MCF 10A (cell line): ENCODE results near the gene TRIM34. TPM values are rescaled to one million over a fixed set of nuclear protein-coding genes. Genes with fewer than 3 reads are reported as not detected.
A peak's percentile ranks its signal among the peaks of the same experiment; 100 is the strongest.
"Not testable (repeated sequence)": the region's sequence is repeated elsewhere in the genome, so short reads cannot be mapped to it uniquely, and the experiment has no call there.

Source experiments
- BruUV-seq: library from RNA; stranded (reverse); fragments of 400-500 nt; replicated peaks from 2 replicates; lab custom pipeline; 2021; lab: Mats Ljungman, UMichigan
- CTCF ChIA-PET: fragments of 300-600 bp; sonication (Branson Sonifier 250); formaldehyde crosslinking; extraction: SDS; loops from one replicate; lab custom pipeline; 2021; ENCODE audit warnings: antibody characterized with exemption, inconsistent platforms; lab: Yijun Ruan, JAX
- POLR2A ChIA-PET: fragments of 300-600, 350-650 bp; sonication (Branson Sonifier 250); formaldehyde crosslinking; extraction: SDS; loops from one replicate; lab custom pipeline; 2020; ENCODE audit warnings: antibody characterized with exemption, inconsistent platforms; lab: Yijun Ruan, JAX
- DNase-seq: peaks from one replicate; pipeline ENCODE4 v3.0.0-alpha.2; 2018; ENCODE audit not compliant: unreplicated experiment
- H3K27ac Mint-ChIP-seq: one replicate; pipeline ENCODE4 v1.8.0; 2022; ENCODE audit warnings: mild to moderate bottlenecking, low read depth, mixed read lengths; ENCODE audit not compliant: unreplicated experiment
- H3K27me3 Mint-ChIP-seq: one replicate; pipeline ENCODE4 v1.8.0; 2022; ENCODE audit warnings: mixed read lengths; ENCODE audit not compliant: insufficient read depth, unreplicated experiment
- H3K36me3 Mint-ChIP-seq: one replicate; pipeline ENCODE4 v1.8.0; 2022; ENCODE audit warnings: mild to moderate bottlenecking, moderate library complexity, mixed read lengths; ENCODE audit not compliant: insufficient read depth, unreplicated experiment
- H3K4me1 Mint-ChIP-seq: one replicate; pipeline ENCODE4 v1.8.0; 2022; ENCODE audit warnings: mixed read lengths; ENCODE audit not compliant: insufficient read depth, unreplicated experiment
- H3K4me3 Mint-ChIP-seq: one replicate; pipeline ENCODE4 v1.8.0; 2022; ENCODE audit warnings: mild to moderate bottlenecking, moderate library complexity, mixed read lengths; ENCODE audit not compliant: unreplicated experiment
- H3K9me3 Mint-ChIP-seq: one replicate; pipeline ENCODE4 v1.8.0; 2022; ENCODE audit warnings: mixed read lengths; ENCODE audit not compliant: unreplicated experiment
- intact Hi-C: fragments of 100-400 bp; cut with micrococcal nuclease; formaldehyde crosslinking; loops from 2 replicates; pipeline ENCODE4 v1.14.1; 2022
- total RNA-seq: library from RNA; stranded (reverse); gene quantifications from 2 replicates; pipeline ENCODE4 v1.2.3, GENCODE V29; 2022
- TF ChIP-seq, protein P1 (sequence below): fragments of 200-600 bp; IDR thresholded peaks from one replicate; pipeline ENCODE4 v1.8.0; 2022; ENCODE audit warnings: antibody characterized with exemption, mild to moderate bottlenecking; ENCODE audit not compliant: unreplicated experiment

TRIM34 gene
- total RNA-seq, 1 experiment from 2014 or later: 0.96 TPM

DNA sequence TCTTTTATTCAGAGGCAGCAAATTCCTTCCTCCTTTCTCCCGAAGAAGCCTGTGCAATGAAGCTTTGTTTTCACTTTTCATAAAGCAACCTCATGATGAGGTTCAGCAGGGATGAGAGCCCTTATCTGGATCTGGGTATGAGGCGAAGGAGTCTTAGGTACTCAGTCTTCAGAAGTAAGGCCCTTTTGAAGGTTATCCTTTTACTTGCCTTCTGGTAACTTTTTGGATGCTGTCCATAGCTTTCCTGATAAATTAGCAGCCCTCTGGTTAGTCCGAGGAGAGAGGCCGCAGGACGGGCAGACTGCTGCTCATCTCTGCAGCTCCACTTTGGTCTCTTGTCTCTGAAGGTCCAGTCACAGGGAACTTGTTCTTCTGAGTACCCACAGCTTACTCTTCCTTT lies 65.9 kb downstream of the TRIM34 start:
- peaks cover 41% of the 10 kb centered on the region for H3K4me1 Mint-ChIP-seq
- ChIA-PET CTCF (interaction anchor here (0.6 to 1.6 kb wide), 6 partner anchors 10 to 1880 kb away, joined by 3 to 6 read pairs (median 4); no protein-coding TSS in a partner anchor), POLR2A (interaction anchor here (0.7 to 3.0 kb wide), 13 partner anchors 9 to 791 kb away, joined by 3 to 12 read pairs (median 4); partner anchors contain the start of genes ARFIP2, FHIP1B, TIMM10B and TRIM34)
- H3K27me3 Mint-ChIP-seq: no peaks in the 10 kb centered on the region
- intact Hi-C loops: no loop called here
- BruUV-seq: no TSS peak
- H3K4me3 Mint-ChIP-seq: peak overlapping the region; percentile 77
- peaks cover 14% of the 10 kb centered on the region for H3K36me3 Mint-ChIP-seq
- peak overlapping the region; percentile 89 for H3K27ac Mint-ChIP-seq
- DNase-seq: no peak
- TF ChIP-seq, protein P1, sequence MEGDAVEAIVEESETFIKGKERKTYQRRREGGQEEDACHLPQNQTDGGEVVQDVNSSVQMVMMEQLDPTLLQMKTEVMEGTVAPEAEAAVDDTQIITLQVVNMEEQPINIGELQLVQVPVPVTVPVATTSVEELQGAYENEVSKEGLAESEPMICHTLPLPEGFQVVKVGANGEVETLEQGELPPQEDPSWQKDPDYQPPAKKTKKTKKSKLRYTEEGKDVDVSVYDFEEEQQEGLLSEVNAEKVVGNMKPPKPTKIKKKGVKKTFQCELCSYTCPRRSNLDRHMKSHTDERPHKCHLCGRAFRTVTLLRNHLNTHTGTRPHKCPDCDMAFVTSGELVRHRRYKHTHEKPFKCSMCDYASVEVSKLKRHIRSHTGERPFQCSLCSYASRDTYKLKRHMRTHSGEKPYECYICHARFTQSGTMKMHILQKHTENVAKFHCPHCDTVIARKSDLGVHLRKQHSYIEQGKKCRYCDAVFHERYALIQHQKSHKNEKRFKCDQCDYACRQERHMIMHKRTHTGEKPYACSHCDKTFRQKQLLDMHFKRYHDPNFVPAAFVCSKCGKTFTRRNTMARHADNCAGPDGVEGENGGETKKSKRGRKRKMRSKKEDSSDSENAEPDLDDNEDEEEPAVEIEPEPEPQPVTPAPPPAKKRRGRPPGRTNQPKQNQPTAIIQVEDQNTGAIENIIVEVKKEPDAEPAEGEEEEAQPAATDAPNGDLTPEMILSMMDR: no peak
- no peaks in the 10 kb centered on the region for H3K9me3 Mint-ChIP-seq

DNA sequence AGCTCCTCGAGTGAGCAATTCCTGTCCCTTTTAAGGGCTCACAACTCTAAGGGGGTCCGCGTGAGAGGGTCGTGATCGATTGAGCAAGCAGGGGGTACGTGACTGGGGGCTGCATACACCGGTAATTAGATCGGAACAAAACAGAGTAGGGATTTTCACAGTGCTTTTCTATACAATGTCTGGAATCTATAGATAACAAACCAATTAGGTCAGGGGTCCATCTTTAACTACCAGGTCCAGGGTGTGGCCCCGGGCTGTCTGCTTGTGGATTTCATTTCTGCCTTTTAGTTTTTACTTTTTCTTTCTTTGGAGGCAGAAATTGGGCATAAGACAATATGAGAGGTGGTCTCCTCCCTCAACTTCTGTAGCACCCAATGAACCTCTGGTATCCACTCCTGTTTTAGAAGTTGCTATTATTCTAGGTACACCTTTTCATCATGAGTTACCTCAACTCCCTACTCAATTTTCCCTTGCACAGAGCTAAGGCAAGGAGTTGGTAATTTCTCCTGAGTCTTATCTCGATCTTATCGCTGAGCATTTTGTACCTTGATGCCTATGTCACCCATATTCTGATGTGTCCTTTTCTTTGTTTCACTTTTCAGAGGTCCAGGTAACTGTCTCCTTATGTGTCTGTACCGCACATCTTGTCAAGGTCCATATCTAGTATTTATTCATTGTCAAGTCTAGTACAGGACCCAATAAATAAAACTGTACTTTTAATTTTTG lies 66.6 kb downstream of the TRIM34 start:
- intact Hi-C loops, H3K9me3 Mint-ChIP-seq, BruUV-seq, H3K27me3 Mint-ChIP-seq, DNase-seq: not testable (repeated sequence)
- peaks cover 14% of the 10 kb centered on the region for H3K36me3 Mint-ChIP-seq
- H3K27ac Mint-ChIP-seq: peak overlapping the region; percentile 89
- H3K4me3 Mint-ChIP-seq: peak overlapping the region; percentile 77
- POLR2A ChIA-PET: interaction anchor here (0.8 to 3.0 kb wide), 8 partner anchors 10 to 790 kb away, joined by 3 to 10 read pairs (median 6); partner anchors contain the start of genes ARFIP2, FHIP1B, TIMM10B and TRIM6
- peaks cover 41% of the 10 kb centered on the region for H3K4me1 Mint-ChIP-seq
- CTCF ChIA-PET: interaction anchor here (0.6 to 1.6 kb wide), 7 partner anchors 10 to 1880 kb away, joined by 3 to 6 read pairs (median 3); no protein-coding TSS in a partner anchor

DNA sequence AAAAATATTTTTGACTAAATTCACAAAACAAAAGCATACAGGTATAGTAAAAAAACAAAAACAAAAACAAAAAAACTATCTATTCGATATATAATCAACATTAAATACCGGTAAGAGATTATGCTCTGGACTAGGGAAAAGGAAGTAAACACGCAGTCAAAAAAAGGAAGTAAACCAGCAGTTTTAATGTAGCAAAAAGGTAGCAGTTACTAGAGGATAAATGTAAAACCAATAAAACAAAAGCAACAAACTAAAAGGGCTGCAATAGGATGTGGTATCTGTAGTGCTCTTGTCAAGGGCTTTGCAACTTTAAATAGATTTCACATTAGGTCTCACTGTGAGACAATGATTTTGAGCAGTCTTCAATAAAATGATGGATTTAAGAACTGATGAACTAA lies 67.2 kb downstream of the TRIM34 start:
- Mint-ChIP-seq H3K4me3 (no peak overlapping the region), H3K27ac (no peak overlapping the region), H3K4me1 (peaks cover 41% of the 10 kb centered on the region), H3K27me3 (no peaks in the 10 kb centered on the region), H3K9me3 (no peaks in the 10 kb centered on the region), H3K36me3 (peaks cover 17% of the 10 kb centered on the region)
- TF ChIP-seq, protein P1: no peak
- intact Hi-C loops: no loop called here
- ChIA-PET CTCF (interaction anchor here (0.6 to 1.0 kb wide), 2 partner anchors 21 to 216 kb away, joined by 3 read pairs; no protein-coding TSS in a partner anchor), POLR2A (interaction anchor here (1.2 to 3.0 kb wide), 3 partner anchors 9 to 628 kb away, joined by 3 to 10 read pairs (median 3); partner anchors contain the start of gene TRIM6)
- no TSS peak for BruUV-seq
- DNase-seq: no peak

Other genes starting within 250 kb of the TRIM34 start
- not detected in 2 replicates for gene OR51M1, start 241.2 kb upstream of the TRIM34 start, total RNA-seq
- gene OR51Q1, start 202.9 kb upstream of the TRIM34 start, total RNA-seq: not detected in 2 replicates
- gene OR51I1, start 183.5 kb upstream of the TRIM34 start, total RNA-seq: not detected in 2 replicates
- gene OR51I2, start 175.7 kb upstream of the TRIM34 start, total RNA-seq: not detected in 2 replicates
- not detected in 2 replicates for gene OR52D1, start 136.3 kb upstream of the TRIM34 start, total RNA-seq
- not detected in 2 replicates for gene UBQLN3, start 115.0 kb upstream of the TRIM34 start, total RNA-seq
- gene UBQLNL, start 108.3 kb upstream of the TRIM34 start, total RNA-seq: not detected in 2 replicates
- not detected in 2 replicates for gene OR52H1, start 76.5 kb upstream of the TRIM34 start, total RNA-seq
- not detected in 2 replicates for gene OR52B6, start 44.1 kb upstream of the TRIM34 start, total RNA-seq
- 0.74 and 0.75 TPM in 2 replicates for gene TRIM6, start 28.4 kb upstream of the TRIM34 start, total RNA-seq
- gene TRIM5, start 60.1 kb downstream of the TRIM34 start, total RNA-seq: 27.9 and 28.6 TPM in 2 replicates
- gene TRIM22, start 64.8 kb downstream of the TRIM34 start, total RNA-seq: 24.1 and 26.0 TPM in 2 replicates
- gene OR56B1, start 111.4 kb downstream of the TRIM34 start, total RNA-seq: not detected in 2 replicates
- gene OR52N4, start 129.2 kb downstream of the TRIM34 start, total RNA-seq: not detected in 2 replicates
- not detected in 2 replicates for gene OR52N5, start 158.4 kb downstream of the TRIM34 start, total RNA-seq
- gene OR52N1, start 166.3 kb downstream of the TRIM34 start, total RNA-seq: not detected in 2 replicates
- gene OR52N2, start 183.9 kb downstream of the TRIM34 start, total RNA-seq: not detected in 2 replicates
- not detected in 2 replicates for gene OR52E6, start 216.9 kb downstream of the TRIM34 start, total RNA-seq
- gene OR52E8, start 232.7 kb downstream of the TRIM34 start, total RNA-seq: not detected in 2 replicates